AG09309 (cell line): ENCODE results near the gene BEND4.

Experiments
- DNase-seq: peaks from one replicate; pipeline ENCODE4 v3.0.0-alpha.2; 2010; ENCODE audit warnings: low read depth
- H3K4me3 ChIP-seq: 2 replicates; pipeline ENCODE4 v1.5.1; 2011; ENCODE audit warnings: mild to moderate bottlenecking, low read depth, low read length, moderate library complexity; ENCODE audit not compliant: control insufficient read depth
- TF ChIP-seq, protein P1 (sequence below): IDR thresholded peaks from 2 replicates; pipeline ENCODE4 v1.5.1; 2011; ENCODE audit warnings: mild to moderate bottlenecking, low read depth, low read length, inconsistent platforms; ENCODE audit not compliant: insufficient read depth, control insufficient read depth; ENCODE audit errors: missing control alignments

Gene BEND4

GRCh38 chr4:42136371-42136770, 16.1 kb downstream of the BEND4 start:
- no peak for DNase-seq
- TF ChIP-seq, protein P1, sequence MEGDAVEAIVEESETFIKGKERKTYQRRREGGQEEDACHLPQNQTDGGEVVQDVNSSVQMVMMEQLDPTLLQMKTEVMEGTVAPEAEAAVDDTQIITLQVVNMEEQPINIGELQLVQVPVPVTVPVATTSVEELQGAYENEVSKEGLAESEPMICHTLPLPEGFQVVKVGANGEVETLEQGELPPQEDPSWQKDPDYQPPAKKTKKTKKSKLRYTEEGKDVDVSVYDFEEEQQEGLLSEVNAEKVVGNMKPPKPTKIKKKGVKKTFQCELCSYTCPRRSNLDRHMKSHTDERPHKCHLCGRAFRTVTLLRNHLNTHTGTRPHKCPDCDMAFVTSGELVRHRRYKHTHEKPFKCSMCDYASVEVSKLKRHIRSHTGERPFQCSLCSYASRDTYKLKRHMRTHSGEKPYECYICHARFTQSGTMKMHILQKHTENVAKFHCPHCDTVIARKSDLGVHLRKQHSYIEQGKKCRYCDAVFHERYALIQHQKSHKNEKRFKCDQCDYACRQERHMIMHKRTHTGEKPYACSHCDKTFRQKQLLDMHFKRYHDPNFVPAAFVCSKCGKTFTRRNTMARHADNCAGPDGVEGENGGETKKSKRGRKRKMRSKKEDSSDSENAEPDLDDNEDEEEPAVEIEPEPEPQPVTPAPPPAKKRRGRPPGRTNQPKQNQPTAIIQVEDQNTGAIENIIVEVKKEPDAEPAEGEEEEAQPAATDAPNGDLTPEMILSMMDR, result no peak
- no peak overlapping the region for H3K4me3 ChIP-seq

DNA sequence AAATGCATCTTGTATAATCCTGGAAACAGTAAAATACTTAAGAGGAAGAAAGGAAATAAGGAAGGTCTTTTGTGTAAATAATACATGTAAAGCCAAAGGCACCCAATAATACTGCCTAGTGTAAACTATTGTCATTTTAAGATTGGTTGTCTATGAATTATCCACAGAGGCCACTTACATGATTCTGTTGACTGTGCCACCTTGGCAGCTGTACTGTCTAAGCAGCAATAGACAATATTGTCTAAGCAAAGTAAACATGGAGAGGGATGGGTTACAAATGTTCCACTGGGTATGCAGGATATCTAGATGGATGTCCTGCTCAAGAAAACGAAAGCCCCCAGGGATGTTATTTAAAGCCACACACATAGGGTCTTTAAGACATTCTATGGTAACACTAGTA, 19.4 kb downstream of the BEND4 start:
- TF ChIP-seq, protein P1, result no peak
- no peak overlapping the region for H3K4me3 ChIP-seq
- DNase-seq, result no peak

DNA sequence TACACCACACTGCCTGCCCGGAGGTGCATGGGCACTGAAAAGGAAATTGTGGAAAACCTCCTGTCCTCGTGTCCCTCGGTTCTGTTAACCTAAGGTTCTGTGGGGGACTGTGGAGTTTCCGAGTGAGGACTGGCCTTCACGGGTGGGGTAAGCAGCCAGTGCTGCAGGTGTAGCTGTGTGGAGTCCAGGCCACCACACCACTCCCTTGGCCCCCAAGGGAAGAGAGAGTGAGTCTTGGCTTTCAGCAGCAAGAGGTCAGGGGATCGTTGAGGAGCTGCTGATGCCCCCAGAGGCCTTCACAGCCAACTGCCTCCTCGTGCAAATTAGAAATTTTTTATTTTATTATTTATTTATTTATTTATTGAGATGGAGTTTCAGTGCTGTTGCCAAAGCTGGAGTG, 20.4 kb downstream of the BEND4 start:
- DNase-seq, result no peak

DNA sequence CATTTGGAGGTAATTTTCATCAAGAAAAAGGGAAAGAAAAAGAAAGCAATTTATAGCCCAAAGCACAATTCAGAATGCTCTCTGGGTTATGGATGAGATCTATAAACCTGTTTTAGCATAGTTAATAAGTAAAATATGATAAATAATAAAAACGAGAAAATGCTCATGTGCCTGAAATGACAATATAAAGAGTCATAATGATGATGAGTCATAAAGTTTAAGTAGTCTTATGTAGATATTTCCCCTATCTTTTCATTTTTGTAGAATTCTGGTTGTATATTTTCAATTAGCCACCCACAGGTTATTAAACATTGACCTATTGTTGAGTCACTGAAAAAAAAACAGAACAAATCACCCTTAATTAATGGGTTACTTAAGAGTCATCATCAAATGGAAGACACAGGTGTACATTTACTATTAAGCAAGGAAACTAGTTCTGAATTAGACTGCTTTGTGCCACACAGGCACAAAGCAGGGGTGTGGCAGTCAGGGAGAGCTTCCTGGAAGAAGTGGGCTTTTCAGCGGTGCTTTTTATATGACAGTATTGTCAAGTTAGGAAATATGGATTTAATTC, 29.3 kb downstream of the BEND4 start:
- TF ChIP-seq, protein P1, result no peak

More for the DNA sequence above, 20.4 kb downstream of the BEND4 start:
- TF ChIP-seq, protein P1, result no peak
- H3K4me3 ChIP-seq, result no peak overlapping the region

DNA sequence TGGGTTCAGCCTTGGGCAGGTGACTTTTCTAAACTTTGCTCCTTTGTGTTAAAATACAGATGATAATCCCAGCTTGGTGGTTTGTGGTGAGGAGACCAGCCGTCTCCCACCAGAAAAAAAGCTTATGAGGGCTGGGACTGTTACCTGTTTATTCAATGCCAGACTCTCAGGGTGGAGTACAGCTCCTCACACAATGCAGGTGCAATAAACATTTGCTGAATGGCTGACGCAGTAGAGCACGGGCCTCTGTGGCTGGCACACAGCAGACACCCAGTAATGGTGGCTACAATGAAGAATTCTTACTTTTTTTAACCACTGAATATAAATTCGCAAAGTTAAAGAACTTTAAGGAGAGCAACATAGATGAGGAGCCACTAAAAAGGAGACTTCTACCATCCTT, 30.2 kb downstream of the BEND4 start:
- TF ChIP-seq, protein P1, result no peak
- no peak overlapping the region for H3K4me3 ChIP-seq
- DNase-seq, result no peak

More for the DNA sequence above, 29.3 kb downstream of the BEND4 start:
- no peak overlapping the region for H3K4me3 ChIP-seq
- DNase-seq, result no peak

DNA sequence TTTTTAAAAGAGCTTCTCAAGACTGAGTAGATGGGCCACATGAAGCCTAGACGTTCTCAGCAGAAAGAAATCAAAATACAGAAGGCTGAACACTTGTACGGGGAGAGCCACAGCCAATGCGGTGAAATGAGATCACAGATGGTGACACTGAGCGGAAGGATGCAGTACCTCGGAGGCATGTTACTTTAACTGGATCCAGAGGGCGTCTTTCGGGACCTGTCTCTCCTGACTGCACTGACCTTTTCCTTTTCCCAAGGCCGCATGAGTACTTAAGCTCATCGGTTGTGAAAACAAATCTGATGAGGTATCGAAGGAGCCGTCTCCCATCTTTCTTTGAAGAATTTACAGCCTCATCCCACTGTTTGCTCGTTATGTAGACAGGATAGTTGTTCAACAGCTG, 32.6 kb downstream of the BEND4 start:
- H3K4me3 ChIP-seq, result no peak overlapping the region
- TF ChIP-seq, protein P1, result no peak
- DNase-seq, result no peak

GRCh38 chr4:42112846-42113245, 39.6 kb downstream of the BEND4 start:
- no peak for DNase-seq
- H3K4me3 ChIP-seq, result no peak overlapping the region
- TF ChIP-seq, protein P1, result no peak
